Vagina (tissue), 2 donors: ENCODE data around the gene GASK1B. TPM values are rescaled to one million over a fixed set of nuclear protein-coding genes. Genes with fewer than 3 reads are reported as not detected.

Experiments used
- DNase-seq, 2 donors: peaks; one replicate each; pipeline ENCODE4 v3.0.0-alpha.2; 2017; ENCODE audit errors: extremely low spot score in 2 of 2
- H3K27ac ChIP-seq: fragments of 200-600 bp; sonication (generic); one replicate; pipeline ENCODE4 v1.5.1; 2019
- H3K27me3 ChIP-seq: fragments of 200-600 bp; sonication (generic); one replicate; pipeline ENCODE4 v1.5.1; 2019
- H3K36me3 ChIP-seq, 2 donors: fragments of 200-600 bp; sonication (generic); one replicate each; pipeline ENCODE4 v1.5.1; 2017 to 2019
- H3K4me1 ChIP-seq: fragments of 200-600 bp; sonication (generic); one replicate; pipeline ENCODE4 v1.5.1; 2019
- H3K4me3 ChIP-seq, 2 donors: fragments of 200-600 bp; sonication (generic); 1 replicate in 1 of 2; 2 replicates in 1 of 2; pipeline ENCODE4 v1.5.1; 2016 to 2019
- H3K9me3 ChIP-seq: fragments of 200-600 bp; sonication (generic); one replicate; pipeline ENCODE4 v1.5.1; 2019
- POLR2A ChIP-seq, 2 donors: fragments of 450-650 bp; IDR thresholded peaks; one replicate each; pipeline ENCODE4 v1.6.1; 2017; ENCODE audit warnings: antibody characterized with exemption in 2 of 2, mild to moderate bottlenecking in 2 of 2, moderate library complexity in 2 of 2
- POLR2AphosphoS5 ChIP-seq, 2 donors: sonication (generic); formaldehyde crosslinking; IDR thresholded peaks; one replicate each; pipeline ENCODE4 v1.9.0; 2017; ENCODE audit warnings: antibody characterized with exemption in 2 of 2, mild to moderate bottlenecking in 2 of 2, low read depth in 1 of 2; ENCODE audit not compliant: insufficient read depth in 1 of 2
- intact Hi-C: fragments of 100-400 bp; cut with DNase I; formaldehyde crosslinking; loops from one replicate; pipeline ENCODE4 v1.15.1; 2023
- total RNA-seq: library from RNA; depleted of rRNA; stranded (reverse); fragments of >200 nt; gene quantifications from one replicate; pipeline ENCODE4 v1.2.3, GENCODE V29; 2016
- TF ChIP-seq, protein P1 (sequence below), 3 experiments: fragments of 450-650 bp in 2 of 3; fragments of 200-600 bp in 1 of 3; sonication (generic) in 1 of 3; IDR thresholded peaks; one replicate each; pipeline ENCODE4 v1.5.1; 2017 to 2019; ENCODE audit warnings: antibody characterized with exemption in 3 of 3, mild to moderate bottlenecking in 2 of 3, moderate library complexity in 2 of 3

Gene GASK1B
- total RNA-seq, 1 donor from 2014 or later, result 24.3 TPM

DNA sequence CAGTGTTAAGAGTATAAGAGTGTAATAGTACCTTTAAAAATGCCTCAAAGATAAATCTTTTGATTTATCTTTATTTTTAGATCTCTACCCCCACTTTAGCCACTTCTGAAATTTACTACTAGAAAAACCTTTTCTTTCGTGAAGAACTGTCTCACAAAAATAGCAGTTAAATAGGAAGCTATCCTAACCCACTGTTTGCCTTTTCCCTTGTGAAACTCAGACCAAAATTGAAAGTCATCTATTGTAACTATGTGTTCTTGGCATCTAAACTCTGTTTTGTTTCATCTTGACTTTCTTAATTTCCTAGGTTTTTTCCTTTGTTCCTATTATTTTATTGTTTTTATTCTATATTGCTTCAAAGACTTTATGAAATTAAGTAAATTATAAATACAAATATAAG lies 29.7 kb upstream of the GASK1B start:
- no peak for TF ChIP-seq POLR2A (IDR thresholded peaks at IDR 0.05)
- TF ChIP-seq POLR2AphosphoS5 (IDR thresholded peaks at IDR 0.05; ENCODE audit: insufficient read depth in 1 of 2, low read depth in 1 of 2), result no peak
- TF ChIP-seq, protein P1, sequence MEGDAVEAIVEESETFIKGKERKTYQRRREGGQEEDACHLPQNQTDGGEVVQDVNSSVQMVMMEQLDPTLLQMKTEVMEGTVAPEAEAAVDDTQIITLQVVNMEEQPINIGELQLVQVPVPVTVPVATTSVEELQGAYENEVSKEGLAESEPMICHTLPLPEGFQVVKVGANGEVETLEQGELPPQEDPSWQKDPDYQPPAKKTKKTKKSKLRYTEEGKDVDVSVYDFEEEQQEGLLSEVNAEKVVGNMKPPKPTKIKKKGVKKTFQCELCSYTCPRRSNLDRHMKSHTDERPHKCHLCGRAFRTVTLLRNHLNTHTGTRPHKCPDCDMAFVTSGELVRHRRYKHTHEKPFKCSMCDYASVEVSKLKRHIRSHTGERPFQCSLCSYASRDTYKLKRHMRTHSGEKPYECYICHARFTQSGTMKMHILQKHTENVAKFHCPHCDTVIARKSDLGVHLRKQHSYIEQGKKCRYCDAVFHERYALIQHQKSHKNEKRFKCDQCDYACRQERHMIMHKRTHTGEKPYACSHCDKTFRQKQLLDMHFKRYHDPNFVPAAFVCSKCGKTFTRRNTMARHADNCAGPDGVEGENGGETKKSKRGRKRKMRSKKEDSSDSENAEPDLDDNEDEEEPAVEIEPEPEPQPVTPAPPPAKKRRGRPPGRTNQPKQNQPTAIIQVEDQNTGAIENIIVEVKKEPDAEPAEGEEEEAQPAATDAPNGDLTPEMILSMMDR (IDR thresholded peaks at IDR 0.05), result no peak
- H3K27ac ChIP-seq, result no peak overlapping the region
- no peak overlapping the region for H3K4me3 ChIP-seq
- no peaks in the 10 kb centered on the region for H3K9me3 ChIP-seq
- H3K27me3 ChIP-seq, result no peaks in the 10 kb centered on the region
- intact Hi-C loops, result no loop called here
- H3K36me3 ChIP-seq, result no peaks in the 10 kb centered on the region
- DNase-seq, result no peak
- no peaks in the 10 kb centered on the region for H3K4me1 ChIP-seq

DNA sequence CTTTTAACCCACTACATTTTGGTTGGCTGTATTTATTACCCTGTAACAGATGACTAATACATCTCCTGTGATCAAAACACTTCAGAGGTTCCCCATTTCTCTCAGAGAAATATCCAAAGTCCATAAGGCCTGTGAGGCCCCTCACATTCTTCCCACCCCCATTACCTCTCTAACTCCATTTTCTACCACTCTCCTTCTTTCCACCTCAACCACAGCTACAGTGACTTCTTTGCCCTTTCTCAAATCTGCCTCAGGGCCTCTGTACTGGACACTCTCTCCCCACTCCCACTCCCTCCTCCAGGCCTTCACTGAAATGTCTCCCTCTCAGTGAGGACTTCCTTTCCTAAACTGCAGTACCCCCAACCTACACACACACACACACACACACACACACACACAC lies 29.1 kb upstream of the GASK1B start:
- TF ChIP-seq POLR2A (IDR thresholded peaks at IDR 0.05), result no peak
- TF ChIP-seq, protein P1 (IDR thresholded peaks at IDR 0.05), result no peak
- no peak for TF ChIP-seq POLR2AphosphoS5 (IDR thresholded peaks at IDR 0.05; ENCODE audit: insufficient read depth in 1 of 2, low read depth in 1 of 2)
- Histone ChIP-seq H3K36me3 (no peaks in the 10 kb centered on the region), H3K4me1 (no peaks in the 10 kb centered on the region), H3K27ac (no peak overlapping the region), H3K9me3 (no peaks in the 10 kb centered on the region), H3K4me3 (no peak overlapping the region), H3K27me3 (no peaks in the 10 kb centered on the region)
- intact Hi-C loops, result no loop called here
- DNase-seq, result no peak

DNA sequence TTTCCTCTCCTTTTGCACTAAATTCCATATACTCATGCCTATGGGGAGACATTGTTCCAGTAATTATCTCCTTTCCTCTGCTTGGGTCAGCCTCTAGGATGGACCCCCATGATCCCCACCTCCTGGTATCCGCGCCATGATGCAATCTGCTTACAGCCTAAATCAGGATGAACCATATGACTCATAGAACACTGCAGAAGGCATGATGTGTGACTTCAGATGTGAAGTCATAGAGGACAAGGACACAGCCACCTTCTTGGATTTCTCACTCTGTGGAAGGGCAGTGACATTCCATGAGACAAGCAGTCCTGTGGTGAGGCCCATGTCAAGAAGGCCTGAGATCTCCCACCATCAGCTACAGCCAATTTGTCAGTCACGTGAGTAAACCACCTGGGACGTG lies 28.5 kb upstream of the GASK1B start:
- no peak overlapping the region for H3K4me3 ChIP-seq
- no peaks in the 10 kb centered on the region for H3K4me1 ChIP-seq
- no peaks in the 10 kb centered on the region for H3K36me3 ChIP-seq
- no peak for DNase-seq
- no peak overlapping the region for H3K27ac ChIP-seq
- no peaks in the 10 kb centered on the region for H3K9me3 ChIP-seq
- intact Hi-C loops, result no loop called here
- no peaks in the 10 kb centered on the region for H3K27me3 ChIP-seq
- TF ChIP-seq POLR2AphosphoS5 (IDR thresholded peaks at IDR 0.05; ENCODE audit: insufficient read depth in 1 of 2, low read depth in 1 of 2), result no peak
- TF ChIP-seq, protein P1 (IDR thresholded peaks at IDR 0.05), result no peak
- TF ChIP-seq POLR2A (IDR thresholded peaks at IDR 0.05), result no peak

DNA sequence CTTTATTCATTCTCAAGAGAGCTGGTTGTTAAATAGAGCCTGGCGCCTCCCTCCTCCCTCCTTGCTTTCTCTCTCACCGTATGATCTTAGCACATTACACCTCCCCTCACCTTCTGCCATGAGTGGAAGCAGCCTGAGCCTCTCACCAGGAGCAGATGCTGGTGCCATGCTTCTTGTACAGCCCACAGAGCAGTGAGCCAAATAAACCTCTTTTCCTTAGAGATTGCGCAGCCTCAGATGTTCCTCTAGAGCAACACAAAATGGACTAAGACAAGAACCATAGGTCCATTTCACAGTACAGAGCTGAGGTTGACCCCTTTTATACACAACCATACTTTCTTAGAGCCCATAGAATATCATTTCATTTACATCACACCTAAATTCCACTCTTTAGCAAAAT lies 27.4 kb upstream of the GASK1B start:
- DNase-seq, result no peak
- intact Hi-C loops, result no loop called here
- H3K36me3 ChIP-seq, result no peaks in the 10 kb centered on the region
- H3K27ac ChIP-seq, result no peak overlapping the region
- H3K9me3 ChIP-seq, result no peaks in the 10 kb centered on the region
- no peaks in the 10 kb centered on the region for H3K4me1 ChIP-seq
- no peak for TF ChIP-seq POLR2A (IDR thresholded peaks at IDR 0.05)
- no peak for TF ChIP-seq POLR2AphosphoS5 (IDR thresholded peaks at IDR 0.05; ENCODE audit: insufficient read depth in 1 of 2, low read depth in 1 of 2)
- TF ChIP-seq, protein P1 (IDR thresholded peaks at IDR 0.05), result no peak
- no peaks in the 10 kb centered on the region for H3K27me3 ChIP-seq
- H3K4me3 ChIP-seq, result no peak overlapping the region

DNA sequence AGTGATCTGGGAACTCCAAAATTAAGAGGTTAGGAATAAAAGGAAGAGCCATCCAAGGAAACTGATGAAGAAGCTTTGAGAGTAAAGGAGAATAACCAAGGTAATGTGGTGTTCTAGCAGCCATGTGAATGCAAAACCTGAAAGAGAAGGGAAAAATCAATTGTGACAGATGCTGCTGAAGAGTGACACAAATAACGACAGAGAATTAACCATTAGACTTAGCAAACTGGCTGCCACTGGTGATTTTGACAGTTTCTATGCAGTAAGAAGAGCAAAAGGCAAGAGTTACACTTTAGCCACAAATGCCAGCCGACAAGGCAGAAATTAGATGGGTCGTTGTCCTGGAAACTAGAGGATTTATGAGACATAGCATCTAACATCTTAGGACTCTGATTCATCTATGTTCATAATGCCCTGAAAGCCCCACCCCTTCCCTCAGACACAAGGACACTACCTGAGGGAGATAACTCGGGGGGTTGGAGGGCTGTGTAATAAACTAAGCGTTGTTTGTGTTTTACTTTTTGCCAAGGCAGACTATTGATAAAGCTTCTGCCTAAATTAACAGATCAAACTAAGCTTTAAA lies 24.5 kb upstream of the GASK1B start:
- no peaks in the 10 kb centered on the region for H3K27me3 ChIP-seq
- no peak for DNase-seq
- H3K36me3 ChIP-seq, result no peaks in the 10 kb centered on the region
- H3K4me3 ChIP-seq, result no peak overlapping the region
- H3K27ac ChIP-seq, result no peak overlapping the region
- TF ChIP-seq POLR2A (IDR thresholded peaks at IDR 0.05), result no peak
- TF ChIP-seq, protein P1 (IDR thresholded peaks at IDR 0.05), result no peak
- no peak for TF ChIP-seq POLR2AphosphoS5 (IDR thresholded peaks at IDR 0.05; ENCODE audit: insufficient read depth in 1 of 2, low read depth in 1 of 2)
- intact Hi-C loops, result loop anchor here (10.0 kb wide), 1 partner anchor 58 kb away; no protein-coding TSS in a partner anchor
- H3K4me1 ChIP-seq, result peaks cover 7% of the 10 kb centered on the region
- H3K9me3 ChIP-seq, result no peaks in the 10 kb centered on the region
